Activated CD8-positive, alpha-beta memory T cell treated with anti-CD3 and anti-CD28 coated beads for 4 hours (primary cell): ENCODE data around the gene NDFIP2.

Experiments used
- DNase-seq, 2 donors: peaks; one replicate each; pipeline ENCODE4 v3.0.0-alpha.2; 2020; ENCODE audit warnings: low read depth in 2 of 2

NDFIP2 gene

DNA sequence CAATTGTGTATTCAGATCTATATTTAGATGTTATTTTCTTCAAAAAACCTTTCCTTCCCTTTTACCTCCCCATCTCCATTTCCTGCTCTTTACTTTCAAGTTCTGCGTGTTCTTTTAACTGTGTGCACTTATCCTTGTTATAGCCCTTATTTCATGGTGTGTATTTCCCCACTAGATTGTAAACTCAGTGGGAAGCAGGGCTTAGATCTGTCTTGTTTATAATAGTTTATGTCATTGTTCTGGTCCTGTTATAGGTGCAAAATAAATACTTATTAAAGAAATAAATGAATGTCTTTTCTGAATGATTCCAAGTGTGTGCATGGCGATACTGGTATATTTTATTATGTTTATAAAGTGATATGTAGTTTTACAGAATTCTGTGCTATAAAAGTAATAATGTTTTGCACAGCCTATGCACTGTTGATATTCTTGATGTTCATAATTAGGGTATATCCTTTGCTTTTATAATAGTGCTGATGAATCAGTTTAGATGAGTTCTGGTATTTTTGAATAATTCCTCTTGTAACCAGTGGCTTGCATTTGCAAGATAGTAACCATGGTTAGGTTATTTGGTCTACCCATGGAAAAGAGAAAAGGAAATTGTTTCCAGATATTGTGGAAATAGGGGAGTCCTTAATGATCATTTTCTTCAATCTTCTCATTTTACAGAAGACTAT lies 12.1 kb downstream of the NDFIP2 start:
- no peak for DNase-seq

DNA sequence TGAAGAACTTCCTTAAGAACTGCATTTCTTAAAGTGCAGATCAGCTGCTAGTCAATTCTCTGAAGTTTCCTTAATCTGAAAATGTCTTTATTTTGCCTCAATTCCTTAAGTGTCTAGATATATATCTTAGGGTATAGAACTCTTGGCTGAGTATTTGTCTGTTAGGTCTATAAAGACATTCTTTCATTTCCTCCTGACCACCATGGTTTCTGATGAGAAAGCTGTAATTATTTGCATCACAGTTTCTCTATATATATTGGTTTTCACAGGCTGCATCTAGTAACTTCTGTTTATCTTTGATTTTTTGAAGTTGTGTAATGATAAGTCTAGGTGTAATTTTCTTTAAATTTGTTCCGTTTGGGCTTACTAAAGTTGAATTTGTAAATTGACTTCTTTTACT lies 15.2 kb downstream of the NDFIP2 start:
- no peak for DNase-seq

DNA sequence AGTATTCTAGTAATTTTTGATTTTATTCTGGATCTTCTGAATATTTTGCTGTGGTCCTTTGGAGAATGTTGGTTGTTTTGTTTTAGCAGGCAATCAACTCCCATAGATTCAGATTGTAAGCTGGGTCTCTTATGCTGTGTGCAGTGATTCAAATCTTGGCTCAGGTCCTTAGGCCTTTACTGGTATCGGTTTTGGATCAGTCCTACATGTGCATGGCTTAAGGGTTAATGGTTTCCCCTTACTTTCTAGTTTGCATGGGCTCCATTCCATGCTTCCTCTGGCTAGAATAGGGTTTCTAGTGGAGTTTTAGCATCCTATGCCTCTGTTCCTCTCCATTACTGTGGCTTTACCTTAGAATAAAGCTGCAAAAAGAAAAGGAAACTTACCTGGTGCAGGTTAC lies 16.1 kb downstream of the NDFIP2 start:
- DNase-seq, result no peak

DNA sequence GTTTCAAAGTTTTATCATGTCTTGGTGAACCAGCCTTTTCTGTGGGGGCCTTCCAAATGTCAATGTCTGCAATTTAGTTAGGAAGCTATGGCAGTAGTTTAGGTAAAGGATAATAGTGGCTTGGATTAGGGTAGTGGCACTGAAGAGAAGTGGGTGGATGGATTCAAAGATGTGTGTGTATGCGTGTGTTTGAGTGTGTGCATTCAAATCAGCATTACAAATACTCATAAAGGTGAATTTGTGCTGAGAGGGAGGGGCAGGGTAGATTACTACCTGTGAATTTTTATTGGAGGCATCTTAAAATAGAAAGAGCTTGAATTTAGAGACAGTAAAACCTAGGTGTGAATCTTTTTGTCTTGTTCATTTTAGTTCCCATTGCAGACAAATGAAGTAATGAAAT lies 16.9 kb downstream of the NDFIP2 start:
- DNase-seq, result no peak

DNA sequence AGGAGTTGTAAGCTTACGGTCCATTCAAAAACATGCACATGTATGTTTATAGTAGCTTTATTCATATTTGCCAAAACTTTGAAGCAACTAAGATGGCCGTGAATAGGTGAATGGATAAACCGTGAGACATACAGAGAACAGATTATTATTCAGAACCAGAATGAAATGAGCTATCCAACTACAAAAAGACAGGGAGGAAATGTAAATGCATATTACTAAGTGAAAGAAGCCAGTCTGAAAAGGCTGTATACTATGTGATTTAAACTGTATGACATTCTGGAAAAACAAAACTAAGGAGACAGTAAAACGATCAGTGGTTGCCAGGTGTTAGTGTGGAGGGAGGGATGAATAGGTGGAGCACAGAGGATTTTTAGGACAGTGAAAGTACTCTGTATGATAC lies 19.9 kb downstream of the NDFIP2 start:
- no peak for DNase-seq

DNA sequence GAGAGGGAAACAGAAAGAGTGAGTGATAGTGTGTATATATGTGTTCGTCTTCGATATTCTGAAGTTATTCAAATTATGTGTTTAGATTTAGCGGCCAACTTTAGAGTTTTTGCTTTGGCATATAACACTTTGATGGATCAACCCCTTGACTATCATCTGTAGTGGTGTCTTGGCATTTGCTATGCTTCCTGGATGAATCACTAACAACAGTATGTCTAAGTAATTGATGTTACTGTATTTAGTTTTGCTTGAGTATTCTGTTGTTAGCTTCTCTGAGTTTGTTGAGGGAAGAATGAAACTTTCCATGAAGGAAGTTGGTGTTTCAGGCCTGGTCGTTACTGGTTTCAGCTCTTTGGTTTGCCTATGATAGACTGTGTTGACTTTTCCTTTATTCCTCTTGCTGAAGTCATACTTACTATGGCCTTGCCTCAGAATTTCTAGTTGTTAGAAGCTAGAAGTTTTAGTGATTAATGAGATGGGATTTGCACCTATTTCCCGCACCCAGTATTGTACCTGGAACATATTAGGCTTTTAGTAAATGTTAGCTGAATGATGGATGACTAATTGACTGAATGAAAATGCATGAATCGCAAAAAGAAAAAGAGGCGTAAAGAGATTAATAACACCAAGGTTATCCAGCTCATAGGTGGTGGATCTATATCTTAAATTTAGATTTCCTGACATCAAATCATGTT lies 20.7 kb downstream of the NDFIP2 start:
- DNase-seq, result no peak

DNA sequence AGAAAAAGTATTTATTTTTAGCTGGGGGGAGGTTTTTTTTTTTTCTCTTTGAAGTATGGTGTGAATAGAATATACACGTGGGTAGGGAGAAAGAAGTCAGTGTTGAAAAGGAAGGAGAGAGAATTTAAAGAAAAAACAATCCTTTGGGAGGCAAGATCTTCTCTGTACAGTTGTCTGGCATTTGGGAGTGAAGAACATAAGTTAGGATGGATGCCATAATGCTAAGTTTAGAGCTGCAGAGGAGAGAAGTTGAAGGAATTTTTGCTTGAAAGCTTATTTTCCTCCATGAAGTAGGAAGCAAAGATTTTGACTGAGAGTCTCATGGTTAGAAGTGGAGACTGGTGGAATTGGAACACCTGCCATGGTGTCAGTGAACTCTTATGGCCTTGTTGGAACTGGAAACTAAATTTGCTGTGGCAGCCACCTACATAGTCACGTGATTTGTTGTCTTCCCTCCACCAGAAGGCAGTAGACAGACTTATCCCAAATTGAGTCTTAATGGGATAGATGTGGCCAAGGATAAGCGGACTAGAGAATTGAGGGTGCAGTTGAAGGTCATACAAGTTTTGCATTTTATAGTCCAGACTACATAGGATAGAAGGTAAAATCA lies 22.0 kb downstream of the NDFIP2 start:
- no peak for DNase-seq

DNA sequence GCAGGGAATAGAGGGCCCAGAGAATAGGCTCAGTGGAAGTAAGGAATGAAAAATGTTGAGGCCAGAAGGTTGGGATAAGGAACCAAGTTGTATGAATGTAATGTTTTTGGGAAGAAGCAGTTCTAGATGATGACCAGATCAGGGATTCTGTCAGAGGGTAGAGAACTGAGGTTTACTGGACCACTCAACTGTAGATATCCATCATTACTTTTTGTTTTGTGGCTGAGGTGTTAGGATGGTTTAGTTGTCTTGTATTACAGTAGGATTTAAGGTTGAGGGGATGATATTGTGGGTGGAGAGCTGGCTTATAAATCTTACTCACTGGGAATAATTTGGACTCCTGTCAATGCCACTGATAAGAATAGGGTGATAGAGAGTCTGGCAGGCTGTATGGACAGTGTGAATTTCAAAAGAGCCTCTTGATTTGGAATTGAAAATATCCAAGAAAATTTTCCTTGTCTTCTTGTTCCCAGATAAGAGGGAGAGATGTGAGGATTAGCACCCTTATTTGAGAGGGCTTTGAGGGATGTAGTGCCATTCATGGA lies 22.6 kb downstream of the NDFIP2 start:
- DNase-seq, result no peak

DNA sequence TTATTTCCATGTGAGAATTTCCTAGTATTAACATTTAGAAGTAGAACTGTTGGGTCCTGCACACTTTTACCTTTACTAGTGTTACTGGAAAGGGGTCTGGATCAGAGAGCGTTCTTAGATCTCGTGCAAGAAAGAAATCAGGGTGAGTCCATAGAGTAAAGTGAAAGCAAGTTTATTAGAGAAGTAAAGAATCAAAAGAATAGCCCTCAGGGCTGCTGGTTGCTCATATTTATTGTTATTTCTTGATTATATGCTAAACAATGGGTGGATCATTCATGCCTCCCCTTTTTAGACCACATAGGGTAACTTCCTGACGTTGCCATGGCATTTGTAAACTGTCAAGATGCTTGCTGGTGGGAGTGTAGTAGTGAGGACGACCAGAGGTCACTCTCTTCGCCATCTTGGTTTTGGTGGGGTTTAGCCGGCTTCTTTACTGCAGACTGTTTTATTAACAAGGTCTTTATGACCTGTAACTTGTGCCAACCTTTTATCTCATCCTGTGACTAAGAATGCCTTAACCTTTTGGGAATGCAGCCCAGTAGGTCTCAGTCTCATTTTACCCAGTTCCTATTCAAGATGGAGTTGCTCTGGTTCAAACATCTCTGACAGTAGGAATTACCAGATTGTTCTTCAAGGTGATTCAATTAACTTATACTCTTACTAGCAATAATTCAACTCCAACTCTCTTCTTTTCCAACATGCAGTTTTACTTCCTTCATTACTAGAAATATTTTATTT lies 27.4 kb downstream of the NDFIP2 start:
- DNase-seq, result no peak

DNA sequence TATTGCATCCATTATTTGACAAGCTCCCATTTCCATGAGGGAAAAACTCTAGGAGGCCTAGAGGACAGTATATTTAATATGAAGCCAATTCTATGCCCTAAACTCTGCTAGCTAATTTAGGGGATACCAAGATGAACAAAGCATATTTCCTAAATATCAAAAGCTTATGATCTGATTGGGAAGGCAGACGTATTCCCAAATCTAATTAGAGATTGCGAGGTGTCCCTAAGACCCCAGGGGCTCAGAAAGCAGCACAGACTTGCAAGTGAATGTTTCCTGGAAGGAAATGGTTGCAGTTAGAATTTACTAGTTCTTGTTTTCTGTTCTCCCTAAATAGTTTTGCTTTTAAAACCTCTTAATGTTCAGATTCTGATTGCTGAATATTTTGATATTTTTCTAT lies 30.7 kb downstream of the NDFIP2 start:
- no peak for DNase-seq

DNA sequence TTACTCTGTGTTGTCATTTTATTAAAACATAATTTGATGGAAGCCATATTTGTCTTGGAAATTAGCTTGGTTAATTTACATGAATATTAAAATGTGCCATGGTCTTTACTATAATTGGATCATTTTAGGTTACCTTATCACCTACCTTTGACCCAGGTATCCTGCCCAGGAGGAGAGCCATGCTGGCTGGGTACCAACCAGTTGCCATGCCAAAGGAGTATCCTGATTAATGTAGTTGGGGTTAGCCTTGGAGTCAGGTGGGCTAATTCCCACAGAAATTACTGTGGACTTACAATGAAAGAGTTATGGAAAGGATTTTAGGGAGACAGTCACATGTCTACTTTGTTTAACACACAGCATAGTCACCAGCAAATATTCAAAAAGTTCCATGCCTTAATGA lies 32.0 kb downstream of the NDFIP2 start:
- no peak for DNase-seq

DNA sequence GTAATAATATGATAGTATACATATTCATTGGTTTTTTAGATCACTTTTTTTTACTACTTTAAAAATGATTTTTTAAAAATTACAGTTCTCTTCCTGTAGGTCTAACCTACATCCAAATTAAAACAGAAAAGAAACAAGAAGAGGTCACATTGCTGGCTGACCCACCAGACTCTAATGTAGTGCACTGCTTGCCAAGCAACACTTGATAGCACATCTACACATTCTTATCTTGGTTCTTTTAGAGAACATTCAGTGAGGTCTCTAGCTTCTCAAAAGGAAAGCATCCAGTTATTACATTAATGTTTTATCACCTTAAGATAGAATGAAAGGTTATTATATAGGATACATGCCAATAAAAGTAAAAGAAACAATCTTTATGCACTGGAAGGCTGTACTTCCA lies 35.6 kb downstream of the NDFIP2 start:
- no peak for DNase-seq

DNA sequence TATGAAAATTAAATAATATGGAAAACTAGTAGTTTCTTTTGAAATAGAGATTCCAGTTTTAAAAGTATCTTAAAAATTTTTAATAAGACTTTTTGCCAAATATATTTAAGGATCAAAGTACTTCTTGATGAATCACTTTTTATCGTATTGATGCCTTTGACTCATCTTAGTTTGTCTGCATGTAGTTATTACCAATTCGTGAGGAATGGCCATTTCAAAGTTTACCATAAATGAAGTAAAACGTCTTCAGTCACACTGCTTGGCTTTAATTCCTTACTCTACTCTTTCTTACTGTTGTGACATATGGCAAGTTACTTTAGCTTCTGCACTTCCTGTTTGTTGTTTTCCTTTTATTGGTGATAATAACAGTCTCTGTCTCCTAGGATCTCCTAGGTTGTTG lies 38.3 kb downstream of the NDFIP2 start:
- DNase-seq, result no peak

DNA sequence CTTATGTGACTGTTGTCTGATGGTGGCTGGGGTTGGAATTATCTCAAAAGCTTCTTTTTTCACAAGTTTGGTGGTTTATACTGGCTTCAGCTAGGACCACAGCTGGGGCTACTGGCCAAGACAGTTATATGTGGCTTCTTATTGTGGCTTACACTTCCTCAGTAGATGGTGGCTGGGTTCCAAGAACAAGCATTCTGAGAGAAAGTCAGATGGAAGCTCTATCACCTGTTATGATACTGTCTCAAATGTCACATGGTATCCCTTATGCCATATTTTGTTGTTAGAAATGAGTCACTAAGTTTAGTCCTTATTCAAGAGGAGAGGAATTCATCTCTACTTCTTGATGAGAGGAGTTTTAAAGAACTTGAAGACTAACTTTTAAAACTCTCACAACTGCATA lies 41.6 kb downstream of the NDFIP2 start:
- DNase-seq, result no peak

DNA sequence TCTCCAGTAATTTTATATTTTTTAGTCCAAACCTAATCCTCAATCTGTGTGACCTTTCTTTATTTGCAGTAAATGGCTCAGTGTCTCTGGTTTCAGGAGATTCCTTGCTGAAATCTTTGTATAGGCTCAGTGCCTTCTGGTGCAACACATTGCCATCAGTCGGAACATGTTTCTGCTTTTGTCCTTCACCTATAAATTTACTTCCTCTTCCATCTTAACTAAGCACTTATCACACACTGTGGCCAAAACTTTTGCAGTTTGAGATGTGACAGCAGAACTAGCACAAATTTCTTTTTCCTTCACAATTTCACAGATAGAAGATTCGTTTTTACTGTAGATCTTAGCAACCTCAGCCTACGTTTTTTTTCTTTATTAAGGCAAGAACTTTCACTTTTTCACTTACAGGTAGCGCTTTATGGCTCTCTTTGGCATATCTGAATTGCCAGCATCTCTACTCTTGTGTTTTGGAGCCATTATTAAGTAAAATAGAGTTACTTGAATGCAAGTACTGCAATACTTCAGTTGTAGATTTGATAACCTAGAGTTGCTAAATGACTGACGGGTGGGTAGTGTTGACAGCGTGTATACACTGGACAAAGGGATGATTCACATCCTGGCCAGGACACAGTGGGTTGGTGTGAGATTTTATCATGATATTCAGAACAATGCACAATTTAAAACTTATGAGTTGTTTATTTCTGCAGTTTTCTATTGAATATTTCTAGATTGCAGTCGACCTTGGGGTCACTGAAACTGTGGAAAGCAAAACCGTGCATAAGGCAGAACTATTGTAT lies 44.3 kb downstream of the NDFIP2 start:
- DNase-seq, result no peak

DNA sequence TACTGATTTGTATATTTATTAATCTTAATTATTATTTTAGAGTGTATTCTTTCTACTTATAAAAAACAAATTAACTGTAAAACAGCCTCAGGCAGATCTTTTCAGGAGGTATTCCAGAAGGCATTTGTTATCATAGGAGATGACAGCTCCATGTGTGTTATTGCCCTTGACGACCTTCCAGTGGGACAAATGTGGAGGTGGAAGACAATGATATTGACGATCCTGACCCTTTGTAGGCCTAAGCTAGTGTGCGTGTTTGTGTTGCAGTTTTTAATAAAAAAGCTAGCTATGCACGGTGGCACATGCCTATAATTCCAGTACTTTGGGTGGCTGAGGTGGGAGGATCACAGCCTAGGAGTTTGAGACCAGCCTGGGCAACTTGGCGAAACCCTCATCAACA lies 46.7 kb downstream of the NDFIP2 start:
- no peak for DNase-seq

DNA sequence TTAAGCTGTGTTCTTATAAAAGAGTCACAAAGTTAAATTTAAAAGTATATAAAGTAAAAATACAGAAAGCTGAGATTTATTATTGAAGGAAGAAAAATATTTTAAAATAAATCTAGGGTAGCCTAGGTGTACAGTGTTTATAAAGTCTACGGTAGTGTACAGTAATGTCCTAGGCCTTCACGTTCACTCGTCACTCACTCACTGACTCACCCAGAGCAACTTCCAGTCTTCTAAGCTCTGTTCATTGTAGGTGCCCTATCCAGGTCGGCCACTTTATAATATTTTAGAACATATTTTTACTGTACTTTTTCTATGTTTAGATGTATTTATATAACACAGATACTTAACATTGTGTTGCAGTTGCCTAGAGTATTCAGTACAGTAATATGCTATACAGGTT lies 47.4 kb downstream of the NDFIP2 start:
- no peak for DNase-seq

DNA sequence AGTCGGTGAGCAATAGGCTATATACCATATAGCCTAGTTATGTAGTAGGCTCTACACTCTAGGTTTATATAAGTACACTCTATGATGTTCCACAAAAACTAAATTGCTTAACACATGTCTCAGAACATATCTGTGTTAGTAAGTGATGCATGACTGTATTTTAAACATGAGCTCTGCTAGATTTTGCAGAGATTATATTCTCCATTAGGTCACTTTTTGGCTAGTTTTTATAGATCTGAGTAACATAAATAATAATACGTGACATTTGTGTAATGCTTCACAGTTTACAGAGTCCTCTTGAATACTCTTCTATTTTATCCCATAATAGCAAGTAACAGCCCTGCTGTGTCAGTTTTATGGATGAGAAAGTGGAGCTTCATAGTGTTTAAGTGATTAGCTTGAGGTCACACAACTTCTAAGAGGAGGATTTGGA lies 47.8 kb downstream of the NDFIP2 start:
- DNase-seq, result no peak

DNA sequence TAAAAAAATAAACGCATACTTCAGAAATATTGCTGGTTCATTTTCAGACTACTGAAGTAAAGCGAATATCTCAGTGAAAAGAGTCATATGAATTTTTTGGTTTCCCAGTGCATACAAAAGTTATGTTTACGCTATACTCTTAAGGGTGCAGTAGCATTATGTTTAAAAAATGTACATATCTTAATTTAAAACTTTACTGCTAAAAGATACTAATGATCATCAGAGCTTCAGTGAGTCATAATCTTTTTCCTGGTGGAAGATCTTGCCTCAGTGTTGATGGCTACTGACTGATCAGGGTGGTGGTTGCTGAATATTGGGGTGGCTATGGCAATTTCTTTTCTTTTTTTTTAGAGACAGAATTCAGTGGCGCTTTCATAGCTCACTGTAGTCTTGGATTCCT lies 48.9 kb downstream of the NDFIP2 start:
- DNase-seq, result no peak

DNA sequence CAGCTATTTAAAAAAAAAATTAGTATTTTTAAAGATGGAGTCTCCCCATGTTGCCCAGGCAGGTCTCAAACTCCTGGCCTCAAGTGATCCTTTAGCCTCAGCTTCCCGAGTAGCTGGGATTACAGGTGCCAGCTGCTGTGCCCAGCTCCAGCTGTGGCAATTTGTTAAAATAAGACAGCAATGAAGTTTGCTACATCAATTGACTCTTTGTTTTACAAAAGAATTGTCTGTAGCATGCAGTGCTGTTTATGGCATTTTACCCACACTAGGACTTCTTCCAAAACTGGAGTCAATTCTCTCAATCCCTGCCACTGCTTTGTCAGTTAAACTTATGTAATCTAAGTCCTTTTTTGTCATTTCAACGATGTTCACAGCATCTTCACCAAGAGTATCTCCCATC lies 49.3 kb downstream of the NDFIP2 start:
- no peak for DNase-seq

DNA sequence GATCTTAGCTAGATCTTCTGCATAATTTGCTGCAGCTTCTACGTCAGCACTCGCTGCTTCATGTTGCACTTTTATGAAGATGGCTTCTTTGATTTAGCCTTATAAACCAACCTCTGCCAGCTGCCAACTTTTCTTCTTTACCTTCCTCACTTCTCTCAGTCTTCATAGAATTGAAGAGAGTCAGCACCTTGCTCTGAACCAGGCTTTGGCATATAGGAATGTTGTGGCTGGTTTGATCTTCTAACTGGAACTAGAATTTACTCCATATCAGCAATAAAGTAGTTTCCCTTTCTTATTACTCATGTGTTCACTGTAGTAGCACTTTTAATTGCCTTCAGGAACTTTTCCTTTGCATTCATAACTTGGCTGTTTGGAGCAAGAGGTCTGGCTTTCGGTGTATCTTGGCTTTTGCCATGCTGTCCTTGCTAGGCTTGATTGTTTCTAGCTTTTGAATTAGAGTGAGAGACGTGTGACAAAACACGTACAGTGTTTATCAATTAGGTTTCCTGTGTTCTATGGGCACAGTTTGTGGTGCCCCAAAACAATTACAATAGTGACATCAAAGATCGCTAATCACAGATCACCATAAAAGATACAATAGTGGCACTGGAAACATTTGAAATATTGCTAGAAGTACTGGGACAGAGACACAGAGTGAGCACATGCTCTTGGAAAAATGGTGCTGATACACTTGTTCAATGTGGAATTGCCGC lies 50.7 kb downstream of the NDFIP2 start:
- DNase-seq, result no peak
